Heart left ventricle (tissue), 16 donors: ENCODE data around the gene CELF5. TPM values are rescaled to one million over a fixed set of nuclear protein-coding genes. Genes with fewer than 3 reads are reported as not detected.

Experiments used
- ATAC-seq, 4 donors: fragments of 200-7000 bp; cut with Tn5 transposase; one replicate each; pipeline ENCODE4 v1.9.1; 2020 to 2022; ENCODE audit warnings: moderate library complexity in 4 of 4, mild to moderate bottlenecking in 3 of 4, moderate number of reproducible peaks in 1 of 4
- DNase-seq, 5 donors: peaks; one replicate each; pipeline ENCODE4 v3.0.0-alpha.2; 2020
- H3K27ac ChIP-seq, 12 donors: fragments of 200-600 bp; sonication (generic) in 4 of 12; one replicate each; pipeline versions ENCODE4 v1.5.0 to v1.8.0; 2016 to 2022; ENCODE audit warnings: mild to moderate bottlenecking in 2 of 12
- H3K27me3 ChIP-seq, 9 donors: fragments of 200-600 bp; sonication (generic) in 2 of 9; one replicate each; pipeline versions ENCODE4 v1.5.1 to v1.8.0; 2016 to 2022; ENCODE audit warnings: mild to moderate bottlenecking in 3 of 9
- H3K36me3 ChIP-seq, 9 donors: fragments of 200-600 bp; sonication (generic) in 2 of 9; one replicate each; pipeline versions ENCODE4 v1.5.0 to v1.8.0; 2018 to 2022; ENCODE audit warnings: mild to moderate bottlenecking in 2 of 9
- H3K4me1 ChIP-seq, 12 donors: fragments of 200-600 bp; sonication (generic) in 4 of 12; one replicate each; pipeline versions ENCODE4 v1.5.0 to v1.8.0; 2016 to 2022; ENCODE audit warnings: mild to moderate bottlenecking in 3 of 12
- H3K4me3 ChIP-seq, 12 donors: fragments of 200-600 bp; sonication (generic) in 4 of 12; one replicate each; pipeline versions ENCODE4 v1.5.0 to v1.8.0; 2017 to 2022; ENCODE audit warnings: mild to moderate bottlenecking in 9 of 12, moderate library complexity in 4 of 12
- H3K9me3 ChIP-seq, 12 donors: fragments of 200-600 bp; sonication (generic) in 4 of 12; one replicate each; pipeline versions ENCODE4 v1.5.0 to v1.8.0; 2016 to 2022; ENCODE audit warnings: mild to moderate bottlenecking in 1 of 12
- POLR2A ChIP-seq, 2 donors: fragments of 450-650 bp; IDR thresholded peaks; one replicate each; pipeline ENCODE4 v1.6.1; 2017; ENCODE audit warnings: antibody characterized with exemption in 2 of 2, mild to moderate bottlenecking in 2 of 2, moderate library complexity in 2 of 2
- WGBS, 4 donors: extraction: QIAGEN DNeasy Blood & Tissue Kit in 2 of 4; methylation state at CpG; one replicate each; pipeline versions ENCODE4 v1.1.5 to v1.1.7; 2013 to 2018; 5-methylcytosine and 5-hydroxymethylcytosine counted together
- intact Hi-C, 10 donors: fragments of 100-400 bp; cut with DNase I; formaldehyde crosslinking; loops; one replicate each; pipeline versions ENCODE4 v1.11.1 to v1.14.2; 2022
- polyA plus RNA-seq, 2 donors: library from polyadenylated mRNA; stranded (reverse); fragments of 200-250 nt; gene quantifications; one replicate each; pipeline ENCODE4 v1.2.3, GENCODE V29; 2013
- total RNA-seq, 9 donors: library from RNA; depleted of rRNA in 2 of 9; stranded (reverse); fragments of >200 nt in 2 of 9; fragmentation: NEBNext Ultra II Directional in 3 of 9; extraction: Animal tissue kit (Norgen Biotek cat#: 25700) in 3 of 9; gene quantifications; one replicate each; pipeline versions ENCODE4 v1.1.0 to v1.2.4, GENCODE V29; 2016 to 2023
- TF ChIP-seq, protein P1 (sequence below), 12 donors: fragments of 200-600 bp; sonication (generic) in 4 of 12; IDR thresholded peaks; one replicate each; pipeline versions ENCODE4 v1.5.0 to v1.8.0; 2018 to 2022; ENCODE audit warnings: antibody characterized with exemption in 12 of 12, mild to moderate bottlenecking in 5 of 12
- donor health status: ischemic (EF 13 %, LVEDD 7.1; RV severe dilation, severe dysfunction).
- donor health status: healthy with polysubstance abuse.
- donor health status: DM: no; HTN: yes; CAD: no.
- donor health status: DM: no; HTN: no; CAD: no.
- donor health status: ischemic (EF 25% LVEDD 6.9; RV normal size, moderate dysfunction).
- donor health status: ischemic (EF 25% LVEDD 5.7; RV mildly dilated, moderate dysfunction).
- donor health status: healthy.
- donor health status: DM: yes; HTN: yes; CAD: no.
- donor health status: ischemic (EF 35%, LVEDD 5.7; RV mildly dilated, moderate dysfunction).
- donor health status: nonischemic (EF 11% LVEDD 7.7; RV severe dilation, severe dysfunction).
- donor health status: DM: yes; HTN: yes; CAD: no.
- donor health status: PGD.
- donor health status: ischemic (EF 29% LVEDD 5.4; RV normal size, mild dysfunction).
- donor health status: nonischemic (EF 23%, LVEDD 6.1; RV moderate dilation, normal function).

Gene CELF5
- total and polyA plus RNA-seq, 11 donors = not detected

DNA sequence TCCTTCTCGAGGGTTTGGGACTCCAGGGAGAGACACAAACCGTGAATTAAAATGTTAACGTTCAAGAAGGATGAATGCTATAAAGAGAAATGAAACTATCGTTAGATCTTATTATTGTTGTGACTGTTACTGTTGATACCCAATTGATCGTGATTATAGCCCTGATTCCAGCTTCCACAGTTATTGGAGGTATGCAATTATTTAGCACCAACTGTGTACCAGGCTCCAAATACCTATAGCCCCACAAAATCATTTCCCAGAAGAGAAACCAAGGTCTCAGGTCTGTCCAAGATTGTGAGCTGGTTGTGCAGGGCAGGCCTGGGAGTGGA, 111.9 kb downstream of the CELF5 start:
- no peak for ATAC-seq
- intact Hi-C loops = loop anchor here in 3 of 10 donors (2.0 to 5.0 kb wide), 3 partner anchors 24 to 91 kb away; no protein-coding TSS in a partner anchor
- Histone ChIP-seq H3K36me3 (no peaks in the 10 kb centered on the region), H3K9me3 (no peaks in the 10 kb centered on the region), H3K27ac (peak overlapping the region; percentile 84 to 99 (median 92)), H3K4me3 (no peak overlapping the region), H3K4me1 (peaks cover 5 to 44% (median 33%) of the 10 kb centered on the region in 12 donors), H3K27me3 (no peaks in the 10 kb centered on the region)
- DNase-seq = no peak
- TF ChIP-seq, protein P1, sequence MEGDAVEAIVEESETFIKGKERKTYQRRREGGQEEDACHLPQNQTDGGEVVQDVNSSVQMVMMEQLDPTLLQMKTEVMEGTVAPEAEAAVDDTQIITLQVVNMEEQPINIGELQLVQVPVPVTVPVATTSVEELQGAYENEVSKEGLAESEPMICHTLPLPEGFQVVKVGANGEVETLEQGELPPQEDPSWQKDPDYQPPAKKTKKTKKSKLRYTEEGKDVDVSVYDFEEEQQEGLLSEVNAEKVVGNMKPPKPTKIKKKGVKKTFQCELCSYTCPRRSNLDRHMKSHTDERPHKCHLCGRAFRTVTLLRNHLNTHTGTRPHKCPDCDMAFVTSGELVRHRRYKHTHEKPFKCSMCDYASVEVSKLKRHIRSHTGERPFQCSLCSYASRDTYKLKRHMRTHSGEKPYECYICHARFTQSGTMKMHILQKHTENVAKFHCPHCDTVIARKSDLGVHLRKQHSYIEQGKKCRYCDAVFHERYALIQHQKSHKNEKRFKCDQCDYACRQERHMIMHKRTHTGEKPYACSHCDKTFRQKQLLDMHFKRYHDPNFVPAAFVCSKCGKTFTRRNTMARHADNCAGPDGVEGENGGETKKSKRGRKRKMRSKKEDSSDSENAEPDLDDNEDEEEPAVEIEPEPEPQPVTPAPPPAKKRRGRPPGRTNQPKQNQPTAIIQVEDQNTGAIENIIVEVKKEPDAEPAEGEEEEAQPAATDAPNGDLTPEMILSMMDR (IDR thresholded peaks at IDR 0.05) = no peak
- WGBS, 4 donors = 46 to 60% (median 55%) methylated on average over 5 of the region's 5 CpGs

DNA sequence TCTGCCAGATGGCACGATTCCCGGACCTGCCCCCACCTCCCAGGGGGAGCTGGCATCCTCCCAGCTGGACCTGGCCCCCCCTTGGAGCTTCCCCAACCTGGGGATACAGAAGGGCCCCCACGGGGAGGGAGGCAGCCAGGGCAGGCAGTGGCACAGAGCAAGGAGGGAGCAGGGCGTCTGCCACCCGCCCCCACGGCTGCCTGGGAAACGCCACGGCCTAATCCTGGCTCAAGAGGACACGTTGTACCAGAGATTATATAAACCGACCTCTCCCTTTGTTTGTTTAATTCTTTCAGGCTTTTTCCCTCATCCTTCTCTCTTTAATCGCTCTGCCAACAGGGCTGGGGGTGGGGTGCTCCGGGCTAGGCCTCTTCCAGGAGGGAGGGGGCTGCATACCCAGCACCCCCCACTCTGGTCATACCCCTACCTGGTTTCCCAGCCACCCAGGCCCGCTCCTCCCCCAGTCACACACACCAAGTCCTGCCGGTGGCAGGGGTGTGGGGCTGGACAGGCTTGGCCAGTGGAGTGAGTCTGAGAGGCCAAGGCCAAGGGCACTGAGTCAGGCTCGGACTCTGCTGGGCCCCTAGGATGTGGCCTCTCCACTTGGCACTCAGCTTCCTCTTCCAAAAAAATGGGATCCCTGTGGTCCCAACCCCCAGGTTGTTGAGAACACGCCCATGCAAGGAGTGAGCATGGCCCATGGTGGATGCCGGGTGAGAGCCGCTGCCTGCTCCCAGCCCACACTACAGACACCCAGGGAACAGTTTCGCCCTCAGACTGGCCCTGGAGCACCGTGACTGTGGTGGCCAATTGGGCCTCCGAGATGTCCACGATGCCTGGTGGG, 112.4 kb downstream of the CELF5 start:
- peak; percentile 85 to 96 (median 89) for DNase-seq
- Histone ChIP-seq H3K27me3 (no peaks in the 10 kb centered on the region), H3K27ac (peak overlapping the region; percentile 84 to 99 (median 92)), H3K9me3 (no peaks in the 10 kb centered on the region), H3K4me1 (peaks cover 5 to 44% (median 33%) of the 10 kb centered on the region in 12 donors), H3K4me3 (no peak overlapping the region), H3K36me3 (no peaks in the 10 kb centered on the region)
- intact Hi-C loops = loop anchor here in 3 of 10 donors (2.0 to 5.0 kb wide), 3 partner anchors 24 to 90 kb away; no protein-coding TSS in a partner anchor
- ATAC-seq = peak; percentile 91 to 96 (median 95)
- 21 to 39% (median 33%) methylated on average over 11 to 22 of the region's 22 CpGs for WGBS, 4 donors
- TF ChIP-seq POLR2A (IDR thresholded peaks at IDR 0.05) = no peak
- TF ChIP-seq, protein P1 (IDR thresholded peaks at IDR 0.05) = no peak

DNA sequence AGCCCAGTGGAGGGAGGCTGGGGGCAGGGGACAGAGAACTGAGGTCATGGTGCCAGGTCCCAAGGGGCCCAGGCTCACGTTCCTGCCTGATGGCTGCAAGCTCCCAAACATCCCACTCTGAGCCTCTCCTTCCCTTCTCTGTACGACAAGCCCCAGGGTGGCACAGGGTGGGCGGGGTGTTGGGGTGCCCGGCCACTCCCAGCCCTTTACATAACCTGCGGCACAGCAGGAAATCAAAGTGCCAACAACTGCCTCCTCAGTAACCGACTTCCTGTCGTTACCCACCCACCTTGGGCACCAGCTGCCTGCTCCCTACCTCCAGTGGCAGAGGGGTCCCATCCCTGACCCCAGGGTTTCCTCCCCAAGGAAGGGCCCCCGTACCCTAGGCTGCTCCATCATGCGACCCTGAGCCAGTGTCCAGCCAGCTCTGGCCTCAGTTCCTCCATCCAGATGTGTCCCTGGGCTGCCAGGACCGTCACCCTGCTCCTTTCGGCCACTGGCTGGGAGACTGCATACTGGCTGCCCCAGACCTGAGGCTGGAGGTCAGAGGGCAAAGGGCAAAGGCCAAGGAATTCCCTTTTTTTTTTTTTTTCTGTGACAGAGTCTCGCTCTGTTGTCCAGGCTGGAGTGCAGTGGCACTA, 114.2 kb downstream of the CELF5 start:
- H3K27ac ChIP-seq = peak overlapping the region in 6 of 12 donors; percentile 3 to 92 (median 16)
- no peaks in the 10 kb centered on the region for H3K36me3 ChIP-seq
- peak in 1 of 5 donors; percentile 66 for DNase-seq
- intact Hi-C loops = loop anchor here in 1 of 10 donors (5.0 kb wide), 1 partner anchor 89 kb away; no protein-coding TSS in a partner anchor
- H3K9me3 ChIP-seq = no peaks in the 10 kb centered on the region
- TF ChIP-seq, protein P1 (IDR thresholded peaks at IDR 0.05) = no peak
- TF ChIP-seq POLR2A (IDR thresholded peaks at IDR 0.05) = no peak
- peaks cover 5 to 53% (median 38%) of the 10 kb centered on the region in 12 donors for H3K4me1 ChIP-seq
- H3K4me3 ChIP-seq = no peak overlapping the region
- ATAC-seq = no peak
- 55 to 66% (median 62%) methylated on average over 10 to 12 of the region's 12 CpGs for WGBS, 4 donors
- H3K27me3 ChIP-seq = no peaks in the 10 kb centered on the region

DNA sequence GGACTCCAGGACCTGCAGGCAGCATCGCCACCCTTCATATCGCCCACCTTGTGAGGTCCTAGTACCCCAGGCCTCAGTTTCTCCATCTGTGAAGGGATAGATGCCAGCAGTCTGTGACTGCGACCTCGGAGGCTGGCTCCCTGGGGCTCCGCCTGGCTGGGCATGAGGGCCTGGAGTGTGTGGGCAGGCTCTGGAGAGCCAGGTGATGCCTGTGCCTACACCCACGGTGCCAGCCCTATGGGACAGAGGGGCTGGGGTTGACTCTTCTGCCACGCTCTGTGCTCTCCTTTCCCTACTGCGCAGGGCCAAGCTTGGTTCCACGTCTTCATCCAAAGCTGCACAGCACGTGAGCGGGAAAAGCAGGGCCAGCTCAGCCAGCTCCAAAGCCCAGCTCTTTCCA, 115.9 kb downstream of the CELF5 start:
- Histone ChIP-seq H3K4me3 (no peak overlapping the region), H3K27ac (peak overlapping the region in 1 of 12 donors; percentile 1), H3K9me3 (no peaks in the 10 kb centered on the region), H3K27me3 (no peaks in the 10 kb centered on the region), H3K36me3 (no peaks in the 10 kb centered on the region), H3K4me1 (peaks cover 5 to 50% (median 30%) of the 10 kb centered on the region in 12 donors)
- no peak for ATAC-seq
- TF ChIP-seq POLR2A (IDR thresholded peaks at IDR 0.05) = no peak
- TF ChIP-seq, protein P1 (IDR thresholded peaks at IDR 0.05) = no peak
- intact Hi-C loops = loop anchor here in 3 of 10 donors (5.0 kb wide), 2 partner anchors 87 to 92 kb away; no protein-coding TSS in a partner anchor
- DNase-seq = peak in 1 of 5 donors; percentile 51
- 78 to 91% (median 85%) methylated on average over 8 to 11 of the region's 11 CpGs for WGBS, 4 donors
